Neural progenitor cell (in vitro differentiated cells): ENCODE measurements around the gene ENO2.
"Not testable (repeated sequence)": the region's sequence is repeated elsewhere in the genome, so short reads cannot be mapped to it uniquely, and the experiment has no call there.

ENCODE experiments used
- CTCF ChIP-seq: fragments of 200-600 bp; sonication (generic); IDR thresholded peaks from 2 replicates; pipeline ENCODE4 v1.5.1; 2017; ENCODE audit warnings: antibody characterized with exemption, mild to moderate bottlenecking
- EZH2 ChIP-seq: fragments of 200-600 bp; sonication (generic); IDR thresholded peaks from 2 replicates; pipeline ENCODE4 v1.6.1; 2017; ENCODE audit warnings: antibody characterized with exemption, mild to moderate bottlenecking, moderate library complexity
- EZH2phosphoT487 ChIP-seq: fragments of 200-600 bp; sonication (generic); IDR thresholded peaks from 2 replicates; pipeline ENCODE4 v1.6.1; 2017; ENCODE audit warnings: antibody characterized with exemption

GRCh38 chr12:6865307-6865706, 49.1 kb upstream of the ENO2 start:
- not testable (repeated sequence) for TF ChIP-seq EZH2, CTCF, EZH2phosphoT487
